ENCODE results near the gene TNFRSF1B.

The TNFRSF1B gene

DNA sequence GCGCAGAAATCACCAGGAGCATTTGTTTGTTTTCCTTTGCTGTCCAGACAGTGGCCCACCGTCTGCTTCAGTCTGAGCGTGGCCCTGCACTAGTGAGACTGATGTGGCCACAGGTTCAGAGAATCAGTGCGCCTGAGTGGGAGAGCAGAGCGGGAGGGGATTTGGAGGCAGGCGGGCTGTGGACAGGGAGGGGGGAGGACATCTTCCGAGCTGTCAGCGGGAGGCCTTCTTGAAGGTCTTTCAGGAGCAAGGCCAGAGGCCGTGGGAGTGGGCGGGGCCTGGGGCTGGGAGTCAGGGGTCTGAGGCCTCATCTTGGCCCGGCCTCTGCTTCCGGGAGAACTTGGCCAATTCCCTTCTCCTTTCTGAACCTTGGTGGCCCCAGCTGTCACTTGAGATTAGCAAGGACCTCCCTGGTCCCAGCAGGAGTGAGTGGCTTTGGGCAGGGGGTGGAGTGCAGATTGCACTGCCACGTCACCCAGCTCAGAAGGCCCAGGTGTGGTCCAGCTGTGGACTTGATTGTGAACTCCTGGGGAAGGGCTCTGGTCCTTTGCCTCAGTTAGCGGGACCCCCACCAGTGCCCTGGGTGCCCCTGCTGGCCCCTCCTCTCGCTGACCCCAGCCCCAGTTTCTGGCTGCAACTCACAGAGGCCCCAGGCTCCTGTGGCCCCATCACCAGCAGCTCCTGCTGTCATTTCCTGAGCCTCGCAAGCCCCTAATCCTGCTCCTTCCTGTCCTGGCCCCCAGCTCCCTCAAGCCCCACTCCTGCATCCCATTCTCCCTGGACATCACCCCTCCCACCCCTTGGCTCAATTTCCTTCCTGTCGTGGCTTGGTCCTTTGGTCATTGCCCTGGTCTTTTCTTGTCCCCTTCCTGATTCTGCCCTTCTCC, 8.4 kb downstream of the TNFRSF1B start:
- DNase-seq (ENCODE audit: low read depth, low spot score): no peak

- no peak for DNase-seq (ENCODE audit: low read depth, low spot score)
Measured at GRCh38 chr1:12176298-12177118, 9.7 kb downstream of the TNFRSF1B start.

DNA sequence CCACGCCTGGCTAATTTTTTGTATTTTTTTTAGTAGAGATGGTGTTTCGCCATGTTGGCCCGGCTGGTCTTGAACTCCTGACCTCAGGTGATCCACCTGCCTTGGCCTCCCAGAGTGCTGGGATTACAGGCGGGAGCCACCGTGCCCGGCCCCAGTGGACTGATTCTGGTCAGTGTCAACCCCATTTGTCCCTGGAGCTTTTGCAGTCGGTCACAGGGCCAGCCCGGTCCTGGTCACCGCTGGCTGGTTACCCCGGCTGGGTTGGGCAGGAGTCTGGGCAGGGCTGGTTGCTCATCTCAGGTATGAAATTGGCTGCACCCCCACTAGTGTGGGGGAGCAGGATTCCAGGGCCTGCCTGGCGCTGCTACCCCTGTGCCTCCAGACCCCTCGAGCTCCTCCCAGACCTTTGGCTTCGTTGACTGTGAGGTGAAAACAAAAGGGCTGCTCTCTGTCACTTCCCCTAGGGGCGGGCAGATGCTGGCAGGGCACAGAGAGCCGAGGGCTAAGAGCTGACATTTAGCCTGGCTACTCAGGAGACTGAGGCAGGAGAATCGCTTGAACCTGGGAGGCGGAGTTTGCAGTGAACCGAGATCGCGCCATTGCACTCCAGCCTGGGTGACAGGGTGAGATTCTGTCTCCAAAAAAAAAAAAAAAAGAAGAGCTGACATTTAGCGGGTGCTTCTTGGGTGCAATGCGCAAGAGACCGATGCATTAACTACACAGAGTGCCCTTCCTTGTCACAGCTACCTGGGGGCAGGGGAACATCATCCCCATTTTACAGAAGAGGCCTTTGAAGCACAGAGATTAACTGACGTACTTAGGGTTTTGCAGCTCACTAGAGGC, 10.6 kb downstream of the TNFRSF1B start:
- DNase-seq (ENCODE audit: low read depth, low spot score): no peak

DNA sequence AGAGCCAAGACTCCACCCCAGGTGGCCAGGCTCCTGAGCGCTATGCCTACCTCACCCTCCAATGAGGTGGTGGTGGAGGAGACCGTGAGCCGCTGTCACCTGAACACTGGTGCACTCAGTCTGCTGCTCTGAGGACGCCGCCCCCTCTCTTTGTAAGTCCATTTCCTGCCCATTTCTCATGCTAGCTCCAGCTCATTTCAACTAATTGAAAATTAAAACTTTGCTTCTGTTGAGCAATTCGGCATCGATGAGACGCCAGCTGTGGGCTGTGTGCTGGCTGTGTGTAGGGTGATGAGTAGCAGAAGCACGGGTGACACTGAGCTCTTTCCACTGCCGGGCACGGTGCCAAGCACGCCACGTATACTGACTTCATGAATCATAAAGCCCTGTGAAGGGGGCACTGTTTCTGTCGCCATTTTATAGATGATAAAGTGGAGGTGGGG, 11.2 kb downstream of the TNFRSF1B start:
- peak; percentile 87 for DNase-seq (ENCODE audit: low read depth, low spot score)

DNA sequence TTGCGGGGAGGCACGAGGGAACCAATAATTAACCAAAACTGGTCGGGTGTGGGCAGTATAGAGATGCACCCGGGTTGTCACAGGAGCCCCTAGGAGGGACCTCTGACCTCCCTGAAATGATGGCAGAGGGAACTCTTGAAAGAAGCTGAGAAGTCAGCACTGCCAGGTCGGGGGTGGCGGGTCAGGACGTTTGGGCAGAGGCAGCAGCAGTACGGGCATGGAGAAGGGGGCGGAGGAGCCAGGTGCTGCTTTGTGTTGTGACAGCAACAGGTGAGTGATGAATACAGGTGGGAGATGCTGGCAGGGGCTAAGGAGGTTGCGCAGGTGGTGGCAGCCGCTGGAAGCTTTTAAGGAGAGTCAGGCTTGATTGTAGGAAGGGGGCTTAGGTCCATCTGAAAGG, 11.7 kb downstream of the TNFRSF1B start:
- DNase-seq (ENCODE audit: low read depth, low spot score): no peak

GRCh38 chr1:12179111-12179519, 12.3 kb downstream of the TNFRSF1B start:
- DNase-seq (ENCODE audit: low read depth, low spot score): peak; percentile 41

GRCh38 chr1:12179676-12180075, 12.9 kb downstream of the TNFRSF1B start:
- no peak for DNase-seq (ENCODE audit: low read depth, low spot score)

- DNase-seq (ENCODE audit: low read depth, low spot score): no peak
Measured at GRCh38 chr1:12180315-12180714, 13.5 kb downstream of the TNFRSF1B start.

DNA sequence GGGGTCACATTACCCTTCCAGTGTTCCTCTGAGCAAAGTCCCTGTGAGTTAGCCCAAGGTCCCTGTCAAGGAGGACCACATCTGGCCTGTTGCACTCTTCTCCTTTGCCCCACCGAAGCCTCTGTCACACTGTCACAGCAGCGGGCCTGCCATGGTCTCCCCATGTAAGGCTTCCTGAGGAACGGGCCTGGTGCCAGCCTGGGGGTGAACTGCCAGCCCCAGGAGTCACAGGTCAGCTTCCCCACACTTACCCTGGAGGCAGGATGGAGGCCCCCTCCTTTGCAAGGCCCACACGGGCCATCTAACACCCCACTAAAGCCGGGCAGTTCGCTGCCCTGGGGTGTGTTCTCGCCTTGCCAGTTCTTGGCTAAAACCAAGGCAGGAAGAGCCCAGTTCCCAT, 14.1 kb downstream of the TNFRSF1B start:
- no peak for DNase-seq (ENCODE audit: low read depth, low spot score)

DNA sequence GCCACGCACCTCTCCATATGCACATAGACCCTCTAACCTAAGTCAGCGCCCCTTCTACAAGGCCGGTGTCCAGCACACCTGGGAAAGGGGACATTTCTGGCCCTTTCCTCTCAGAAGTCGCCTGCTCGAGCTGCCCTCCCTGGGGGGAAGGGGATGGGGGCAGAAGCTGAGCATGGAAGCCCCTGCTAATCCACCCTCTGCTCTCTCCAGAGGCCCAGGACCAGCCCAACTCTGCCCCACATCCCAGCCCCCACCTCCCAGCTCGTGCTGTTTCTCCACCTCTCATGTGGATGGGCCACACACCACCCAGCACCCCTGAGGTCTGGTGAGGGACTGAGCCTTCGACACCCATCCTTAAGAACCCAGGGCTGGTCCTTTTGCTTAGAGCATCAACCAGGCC, 14.8 kb downstream of the TNFRSF1B start:
- DNase-seq (ENCODE audit: low read depth, low spot score): no peak

- no peak for DNase-seq (ENCODE audit: low read depth, low spot score)
Measured at GRCh38 chr1:12182410-12182984, 15.7 kb downstream of the TNFRSF1B start.

- DNase-seq (ENCODE audit: low read depth, low spot score): no peak
Measured at GRCh38 chr1:12183095-12183794, 16.5 kb downstream of the TNFRSF1B start.

DNA sequence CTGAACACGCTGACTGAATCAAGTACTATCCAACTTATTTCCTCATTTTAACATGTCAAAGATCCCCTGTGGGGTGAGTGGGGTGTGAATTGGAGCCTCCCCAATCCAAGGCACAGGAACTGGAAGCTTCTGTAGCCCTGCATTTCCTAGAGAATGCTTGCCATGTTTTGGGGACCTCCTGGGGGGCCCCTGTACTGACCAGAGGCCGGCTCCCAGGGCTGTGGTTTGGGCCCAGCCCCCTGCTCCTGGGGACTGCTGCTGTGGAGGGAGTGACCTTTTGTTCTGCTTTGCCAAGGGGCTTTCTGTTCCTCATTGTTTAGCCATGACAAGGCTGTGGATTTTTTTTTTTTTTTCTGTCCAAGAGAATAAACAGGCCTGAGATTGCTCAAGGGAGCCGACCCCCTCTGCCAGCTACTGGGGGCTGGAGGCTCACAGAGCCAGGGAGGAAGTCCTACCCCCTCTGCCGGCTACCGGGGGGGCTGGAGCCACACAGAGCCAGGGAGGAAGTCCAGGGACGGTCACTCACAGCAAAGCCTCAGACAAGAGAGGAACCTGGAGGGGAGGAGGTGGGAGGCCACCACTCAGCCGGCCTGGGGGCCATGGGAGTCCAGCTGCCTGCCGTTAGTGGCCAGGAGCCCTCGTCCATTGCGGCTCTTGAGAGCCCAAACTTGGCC, 17.4 kb downstream of the TNFRSF1B start:
- DNase-seq (ENCODE audit: low read depth, low spot score): no peak

DNA sequence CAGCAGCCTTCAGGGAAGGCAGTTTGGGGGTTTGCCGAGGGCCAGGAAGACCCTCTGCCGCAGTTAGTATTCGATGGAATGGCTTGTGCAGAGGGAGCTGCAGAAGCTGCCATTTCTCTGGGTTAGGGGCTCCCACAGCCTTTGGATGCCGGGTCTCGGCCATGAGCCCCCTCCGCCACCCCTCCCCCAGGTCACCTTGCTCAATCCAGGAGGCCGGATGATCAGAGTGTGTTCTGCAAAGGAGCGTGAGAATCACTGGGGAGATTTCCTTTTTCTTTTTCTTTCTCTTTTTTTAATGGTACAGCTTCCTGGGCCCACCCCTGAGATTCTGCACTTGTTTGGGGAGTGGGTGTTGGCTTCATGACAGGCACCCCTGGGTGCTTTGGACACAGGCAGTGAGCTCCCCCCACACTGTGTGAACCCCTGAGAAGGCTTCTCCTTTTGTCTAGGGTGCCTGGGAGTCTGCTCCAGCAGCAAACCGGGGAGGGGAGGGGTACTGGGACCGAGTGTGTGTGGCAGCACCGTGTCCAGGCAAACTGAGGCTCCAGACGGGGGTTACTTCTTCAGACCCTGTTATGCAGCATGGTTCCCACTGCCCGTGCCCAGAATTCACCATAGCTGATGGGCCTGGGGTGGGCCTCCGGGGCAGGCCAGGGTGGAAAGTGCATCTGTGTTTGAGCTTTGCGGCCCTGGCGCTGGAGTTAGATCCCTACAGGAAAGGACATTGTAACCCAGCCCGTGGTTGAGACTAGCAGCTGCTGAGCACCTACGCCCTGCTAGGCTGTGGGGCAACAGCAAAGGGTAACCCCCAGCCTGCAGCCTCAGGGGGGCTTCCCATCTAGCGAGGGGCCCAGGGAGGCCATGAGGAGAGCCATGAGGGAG, 18.5 kb downstream of the TNFRSF1B start:
- no peak for DNase-seq (ENCODE audit: low read depth, low spot score)

- no peak for DNase-seq (ENCODE audit: low read depth, low spot score)
Measured at GRCh38 chr1:12185918-12186678, 19.3 kb downstream of the TNFRSF1B start.

- DNase-seq (ENCODE audit: low read depth, low spot score): no peak
Measured at GRCh38 chr1:12186679-12186985, 19.8 kb downstream of the TNFRSF1B start.

GRCh38 chr1:12188115-12188514, 21.3 kb downstream of the TNFRSF1B start:
- DNase-seq (ENCODE audit: low read depth, low spot score): no peak

DNA sequence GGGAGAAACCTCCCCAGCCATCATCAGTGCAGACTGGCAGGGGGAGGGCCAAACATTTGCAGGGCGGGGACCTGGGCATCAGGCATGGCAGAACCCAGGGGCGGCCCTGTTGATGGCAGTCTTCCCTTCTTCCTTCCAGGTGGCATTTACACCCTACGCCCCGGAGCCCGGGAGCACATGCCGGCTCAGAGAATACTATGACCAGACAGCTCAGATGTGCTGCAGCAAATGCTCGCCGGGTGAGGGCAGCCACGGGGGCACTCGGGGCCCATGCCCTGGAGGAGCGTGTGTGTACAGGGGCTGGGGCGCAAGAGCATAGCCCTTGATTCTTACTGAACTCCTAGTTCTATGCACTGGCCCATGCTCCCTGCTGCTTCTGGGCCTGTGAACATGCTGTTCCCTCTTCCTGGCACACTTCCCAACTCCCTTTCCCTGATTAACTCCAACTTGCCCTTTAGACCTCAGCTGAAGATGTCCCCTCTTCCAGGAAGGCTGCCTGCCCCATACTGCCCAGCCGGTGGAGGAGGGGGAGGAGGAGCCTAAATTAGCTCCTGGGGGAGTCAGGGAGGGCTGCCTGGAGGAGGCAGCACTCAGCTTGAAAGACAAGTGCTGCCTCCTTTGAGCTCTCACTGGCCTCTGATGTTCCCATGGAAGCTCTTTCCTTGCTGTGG, 22.0 kb downstream of the TNFRSF1B start:
- DNase-seq (ENCODE audit: low read depth, low spot score): no peak
